GM21576 (cell line): ENCODE data around the gene GRAMD1B.

ENCODE experiments used
- ATAC-seq: cut with Tn5 transposase; IDR thresholded peaks from one replicate; pipeline ENCODE4 v1.9.1; 2021; ENCODE audit warnings: mild to moderate bottlenecking, moderate library complexity; ENCODE audit not compliant: unreplicated experiment

Gene GRAMD1B

GRCh38 chr11:123527526-123527925, 97.5 kb downstream of the GRAMD1B start:
- no peak for ATAC-seq

GRCh38 chr11:123527947-123528346, 97.9 kb downstream of the GRAMD1B start:
- no peak for ATAC-seq

GRCh38 chr11:123531325-123531724, 101.3 kb downstream of the GRAMD1B start:
- no peak for ATAC-seq

- ATAC-seq = no peak
These were observed 102.1 kb downstream of the GRAMD1B start for GRCh38 chr11:123532131-123532530.

- no peak for ATAC-seq
These were observed 105.3 kb downstream of the GRAMD1B start for GRCh38 chr11:123535401-123535800.

GRCh38 chr11:123536690-123537437, 106.8 kb downstream of the GRAMD1B start:
- no peak for ATAC-seq

GRCh38 chr11:123537726-123538125, 107.7 kb downstream of the GRAMD1B start:
- no peak for ATAC-seq

GRCh38 chr11:123543797-123544196, 113.7 kb downstream of the GRAMD1B start:
- no peak for ATAC-seq

- no peak for ATAC-seq
These were observed 114.7 kb downstream of the GRAMD1B start for GRCh38 chr11:123544631-123545375.

GRCh38 chr11:123545726-123546270, 115.7 kb downstream of the GRAMD1B start:
- ATAC-seq = no peak

- no peak for ATAC-seq
These were observed 116.4 kb downstream of the GRAMD1B start for GRCh38 chr11:123546515-123546914.

GRCh38 chr11:123547180-123547579, 117.1 kb downstream of the GRAMD1B start:
- peak; percentile 90 for ATAC-seq

GRCh38 chr11:123548774-123549173, 118.7 kb downstream of the GRAMD1B start:
- no peak for ATAC-seq

- no peak for ATAC-seq
These were observed 120.2 kb downstream of the GRAMD1B start for GRCh38 chr11:123549926-123550917.

GRCh38 chr11:123551079-123551478, 121.0 kb downstream of the GRAMD1B start:
- no peak for ATAC-seq

GRCh38 chr11:123556633-123557032, 126.6 kb downstream of the GRAMD1B start:
- ATAC-seq = no peak

- no peak for ATAC-seq
These were observed 128.7 kb downstream of the GRAMD1B start for GRCh38 chr11:123558536-123559315.

- no peak for ATAC-seq
These were observed 129.5 kb downstream of the GRAMD1B start for GRCh38 chr11:123559523-123559955.

GRCh38 chr11:123560006-123560405, 129.9 kb downstream of the GRAMD1B start:
- peak; percentile 44 for ATAC-seq

GRCh38 chr11:123561431-123561800, 131.3 kb downstream of the GRAMD1B start:
- ATAC-seq = no peak
